Measurements from ENCODE around the gene RFX8. TPM values are rescaled to one million over a fixed set of nuclear protein-coding genes. Genes with fewer than 3 reads are reported as not detected.
"Not testable (repeated sequence)": the region's sequence is repeated elsewhere in the genome, so short reads cannot be mapped to it uniquely, and the experiment has no call there.

Gene RFX8
- total RNA-seq, 1 experiment from 2014 or later: 0.68 TPM

DNA sequence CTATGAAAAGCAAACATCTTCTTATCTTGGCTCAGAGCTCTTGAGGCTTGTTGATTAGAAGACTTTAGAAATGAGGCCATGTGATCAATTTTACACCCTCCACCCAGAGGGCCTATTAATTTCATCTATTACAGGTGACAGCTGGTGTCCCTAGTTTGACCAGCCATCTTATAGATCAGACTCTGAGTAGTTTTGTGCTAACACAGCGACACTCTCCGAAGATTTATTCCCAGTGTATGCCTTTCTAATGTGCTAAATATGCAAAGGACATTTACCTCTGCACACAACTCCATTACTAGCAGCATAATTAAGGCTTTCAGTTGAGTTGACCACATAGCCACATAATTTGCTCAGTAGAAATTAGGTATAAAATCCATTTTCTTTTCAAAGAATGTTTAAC lies 2.6 kb upstream of the RFX8 start:
- no peak overlapping the region for H3K27ac ChIP-seq
- H3K4me1 ChIP-seq (replicated peaks): peaks cover 41% of the 10 kb centered on the region
- no peak overlapping the region for H3K4me3 ChIP-seq
- H3K27me3 ChIP-seq (replicated peaks): no peaks in the 10 kb centered on the region
- peaks cover 4% of the 10 kb centered on the region; the same call in 1 of the 2 replicates for H3K36me3 ChIP-seq
- H3K9me3 ChIP-seq (replicated peaks): no peaks in the 10 kb centered on the region
- DNase-seq (ENCODE audit: low read depth in 1 of 2, low spot score in 2 of 2): no peak

GRCh38 chr2:101476605-101477208 lies 1.8 kb upstream of the RFX8 start:
- H3K36me3 ChIP-seq: peaks cover 4% of the 10 kb centered on the region; the same call in 1 of the 2 replicates
- no peaks in the 10 kb centered on the region for H3K27me3 ChIP-seq (replicated peaks)
- no peak overlapping the region for H3K27ac ChIP-seq
- no peak overlapping the region for H3K4me3 ChIP-seq
- no peak for DNase-seq (ENCODE audit: low read depth in 1 of 2, low spot score in 2 of 2)
- peaks cover 41% of the 10 kb centered on the region for H3K4me1 ChIP-seq (replicated peaks)
- H3K9me3 ChIP-seq (replicated peaks): no peaks in the 10 kb centered on the region

DNA sequence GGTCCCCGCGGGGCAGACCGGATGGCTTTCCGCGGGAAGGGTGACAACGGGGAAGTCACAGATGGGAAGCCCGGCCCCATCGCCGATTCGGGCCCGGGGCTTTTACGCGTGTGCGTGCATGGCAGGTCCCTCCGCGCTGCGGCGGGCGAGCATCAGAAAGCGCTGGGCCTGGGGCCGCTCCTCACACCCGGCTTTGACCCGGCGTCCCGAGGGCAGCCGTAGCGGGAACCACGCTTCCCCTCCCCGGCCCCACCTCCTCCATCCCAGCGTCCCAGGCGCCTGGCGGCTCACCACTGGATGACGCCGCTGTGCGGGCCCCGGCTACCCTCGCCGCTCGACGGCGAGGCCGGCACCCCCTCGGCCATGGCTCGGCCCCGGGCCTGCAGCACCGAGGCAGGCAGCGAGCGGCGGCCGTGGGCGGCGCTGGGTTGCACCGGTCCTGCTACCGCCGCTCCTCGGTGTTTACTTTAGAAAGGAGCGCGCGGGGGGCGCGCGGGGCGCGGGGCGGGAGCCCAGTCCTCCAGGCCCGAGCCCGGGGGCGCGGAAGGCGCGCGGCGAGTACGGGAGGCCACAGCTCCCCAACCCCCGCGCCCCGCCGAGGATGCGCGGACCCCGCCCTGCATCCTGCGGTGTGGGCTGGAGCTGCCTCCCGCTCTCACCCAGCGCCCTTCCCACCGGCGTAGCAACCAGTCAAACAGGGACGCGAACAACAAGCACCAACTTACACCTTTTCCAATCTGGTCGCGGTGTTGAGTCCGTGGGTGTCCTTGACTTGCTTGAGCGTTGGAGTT lies 806 bp downstream of the RFX8 start:
- H3K27ac ChIP-seq: peak overlapping the region; percentile 87
- peak; percentile 69 to 71 for DNase-seq (ENCODE audit: low read depth in 1 of 2, low spot score in 2 of 2)
- H3K27me3 ChIP-seq (replicated peaks): no peaks in the 10 kb centered on the region
- H3K9me3 ChIP-seq (replicated peaks): no peaks in the 10 kb centered on the region
- peaks cover 4% of the 10 kb centered on the region; the same call in 1 of the 2 replicates for H3K36me3 ChIP-seq
- H3K4me3 ChIP-seq: peak overlapping the region; percentile 71
- H3K4me1 ChIP-seq (replicated peaks): peaks cover 35% of the 10 kb centered on the region

- DNase-seq (ENCODE audit: low read depth in 1 of 2, low spot score in 2 of 2): no peak
- peaks cover 4% of the 10 kb centered on the region; the same call in 1 of the 2 replicates for H3K36me3 ChIP-seq
- H3K9me3 ChIP-seq (replicated peaks): no peaks in the 10 kb centered on the region
- peaks cover 30% of the 10 kb centered on the region for H3K4me1 ChIP-seq (replicated peaks)
- peak overlapping the region; percentile 71 for H3K4me3 ChIP-seq
- H3K27me3 ChIP-seq (replicated peaks): no peaks in the 10 kb centered on the region
- H3K27ac ChIP-seq: peak overlapping the region; percentile 87
Measured at GRCh38 chr2:101473591-101473910, 1.4 kb downstream of the RFX8 start.

GRCh38 chr2:101469863-101470262 lies 5.0 kb downstream of the RFX8 start:
- DNase-seq (ENCODE audit: low read depth in 1 of 2, low spot score in 2 of 2): no peak
- H3K36me3 ChIP-seq: peaks cover 8% of the 10 kb centered on the region; the same call in 1 of the 2 replicates
- no peaks in the 10 kb centered on the region for H3K9me3 ChIP-seq (replicated peaks)
- no peak overlapping the region for H3K4me3 ChIP-seq
- H3K27ac ChIP-seq: no peak overlapping the region
- peaks cover 45% of the 10 kb centered on the region for H3K4me1 ChIP-seq (replicated peaks)
- H3K27me3 ChIP-seq (replicated peaks): no peaks in the 10 kb centered on the region

- Histone ChIP-seq H3K9me3 (replicated peaks) (no peaks in the 10 kb centered on the region), H3K4me3 (no peak overlapping the region), H3K4me1 (replicated peaks) (peaks cover 43% of the 10 kb centered on the region), H3K36me3 (0 out of 2 replicates have a peak, but pooled peaks cover 15% of the 10 kb centered on the region), H3K27ac (peak overlapping the region; percentile 13; the same call in 1 of the 2 replicates), H3K27me3 (replicated peaks) (no peaks in the 10 kb centered on the region)
- DNase-seq (ENCODE audit: low read depth in 1 of 2, low spot score in 2 of 2): peak in 1 of 2 experiments; percentile 31
Measured at GRCh38 chr2:101467306-101467705, 7.6 kb downstream of the RFX8 start.

GRCh38 chr2:101466426-101466825 lies 8.5 kb downstream of the RFX8 start:
- Histone ChIP-seq H3K36me3 (0 out of 2 replicates have a peak, but pooled peaks cover 15% of the 10 kb centered on the region), H3K4me1 (replicated peaks) (peaks cover 43% of the 10 kb centered on the region), H3K27ac (no peak overlapping the region), H3K4me3 (no peak overlapping the region), H3K9me3 (replicated peaks) (no peaks in the 10 kb centered on the region), H3K27me3 (replicated peaks) (no peaks in the 10 kb centered on the region)
- DNase-seq (ENCODE audit: low read depth in 1 of 2, low spot score in 2 of 2): no peak

- Histone ChIP-seq H3K27ac (peak overlapping the region; percentile 45), H3K4me3 (no peak overlapping the region), H3K4me1 (replicated peaks) (peaks cover 43% of the 10 kb centered on the region), H3K27me3 (replicated peaks) (no peaks in the 10 kb centered on the region), H3K9me3 (replicated peaks) (no peaks in the 10 kb centered on the region), H3K36me3 (0 out of 2 replicates have a peak, but pooled peaks cover 15% of the 10 kb centered on the region)
- no peak for DNase-seq (ENCODE audit: low read depth in 1 of 2, low spot score in 2 of 2)
Measured at GRCh38 chr2:101464841-101465240, 10.1 kb downstream of the RFX8 start.

- peak; percentile 79 to 84 for DNase-seq (ENCODE audit: low read depth in 1 of 2, low spot score in 2 of 2)
- H3K9me3 ChIP-seq (replicated peaks): no peaks in the 10 kb centered on the region; the same call in 1 of the 2 replicates
- 0 out of 2 replicates have a peak, but pooled peaks cover 15% of the 10 kb centered on the region for H3K36me3 ChIP-seq
- no peaks in the 10 kb centered on the region for H3K27me3 ChIP-seq (replicated peaks)
- H3K4me3 ChIP-seq: no peak overlapping the region
- peaks cover 43% of the 10 kb centered on the region for H3K4me1 ChIP-seq (replicated peaks)
- peak overlapping the region; percentile 45 for H3K27ac ChIP-seq
Measured at GRCh38 chr2:101463911-101464641, 10.8 kb downstream of the RFX8 start.

- Histone ChIP-seq H3K9me3 (replicated peaks) (no peaks in the 10 kb centered on the region; the same call in 1 of the 2 replicates), H3K4me3 (no peak overlapping the region), H3K27me3 (replicated peaks) (no peaks in the 10 kb centered on the region), H3K27ac (peak overlapping the region; percentile 45), H3K36me3 (0 out of 2 replicates have a peak, but pooled peaks cover 18% of the 10 kb centered on the region), H3K4me1 (replicated peaks) (peaks cover 40% of the 10 kb centered on the region)
- DNase-seq (ENCODE audit: low read depth in 1 of 2, low spot score in 2 of 2): no peak
Measured at GRCh38 chr2:101463421-101463820, 11.5 kb downstream of the RFX8 start.

DNA sequence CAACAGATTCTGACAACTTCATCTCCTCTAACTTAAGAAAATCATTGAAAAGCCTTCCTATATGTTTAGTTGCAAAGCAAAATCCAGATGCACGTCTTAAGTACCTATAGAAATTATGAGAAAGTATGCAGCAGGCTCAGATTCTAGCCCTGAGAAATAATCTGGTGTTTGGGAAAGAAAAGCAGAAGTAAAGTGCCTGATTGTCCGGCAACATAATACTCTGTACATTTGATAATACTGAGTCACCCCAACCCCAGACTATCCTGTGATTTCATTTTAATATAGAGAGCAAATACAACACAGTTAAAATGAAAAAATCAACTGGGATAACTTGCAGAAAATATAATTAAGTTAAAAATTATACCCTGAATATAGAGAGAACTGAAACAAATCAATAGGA lies 13.5 kb downstream of the RFX8 start:
- H3K27ac ChIP-seq: no peak overlapping the region
- 0 out of 2 replicates have a peak, but pooled peaks cover 15% of the 10 kb centered on the region for H3K36me3 ChIP-seq
- H3K9me3 ChIP-seq (replicated peaks): no peaks in the 10 kb centered on the region; the same call in 1 of the 2 replicates
- peaks cover 24% of the 10 kb centered on the region for H3K4me1 ChIP-seq (replicated peaks)
- DNase-seq (ENCODE audit: low read depth in 1 of 2, low spot score in 2 of 2): no peak
- no peak overlapping the region for H3K4me3 ChIP-seq
- H3K27me3 ChIP-seq (replicated peaks): no peaks in the 10 kb centered on the region

- not testable (repeated sequence) for H3K4me3 ChIP-seq; H3K9me3 ChIP-seq (replicated peaks); H3K27ac ChIP-seq; H3K36me3 ChIP-seq; H3K4me1 ChIP-seq (replicated peaks); DNase-seq (ENCODE audit: low read depth in 1 of 2, low spot score in 2 of 2); H3K27me3 ChIP-seq (replicated peaks)
Measured at GRCh38 chr2:101454408-101454807, 20.5 kb downstream of the RFX8 start.

GRCh38 chr2:101450965-101451364 lies 23.9 kb downstream of the RFX8 start:
- Histone ChIP-seq H3K36me3 (peaks cover 5% of the 10 kb centered on the region; the same call in 1 of the 2 replicates), H3K27ac (no peak overlapping the region), H3K4me3 (no peak overlapping the region), H3K9me3 (replicated peaks) (no peaks in the 10 kb centered on the region), H3K27me3 (replicated peaks) (no peaks in the 10 kb centered on the region), H3K4me1 (replicated peaks) (peaks cover 28% of the 10 kb centered on the region)
- DNase-seq (ENCODE audit: low read depth in 1 of 2, low spot score in 2 of 2): no peak

All from SJSA1 (cell line).